Stimulated activated CD4-positive, alpha-beta T cell treated with anti-CD3 and anti-CD28 coated beads, Interleukin-15, amount 100 ng/mL, for 48 hours (primary cell): Measurements from ENCODE around the gene INKA2.

Source experiments
- DNase-seq, 2 donors: peaks; one replicate each; pipeline ENCODE4 v3.0.0-alpha.2; 2020; ENCODE audit warnings: low read depth in 2 of 2

The INKA2 gene

GRCh38 chr1:111733183-111733991 is 5.8 kb downstream of the INKA2 start:
- DNase-seq, result no peak

- DNase-seq, result no peak
Measured at GRCh38 chr1:111732718-111733117, 6.5 kb downstream of the INKA2 start.

- DNase-seq, result no peak
Measured at GRCh38 chr1:111731956-111732355, 7.2 kb downstream of the INKA2 start.

GRCh38 chr1:111730706-111731105 is 8.5 kb downstream of the INKA2 start:
- DNase-seq, result no peak

GRCh38 chr1:111729946-111730681 is 9.1 kb downstream of the INKA2 start:
- no peak for DNase-seq

GRCh38 chr1:111729271-111729921 is 9.8 kb downstream of the INKA2 start:
- no peak for DNase-seq

GRCh38 chr1:111727056-111727455 is 12.1 kb downstream of the INKA2 start:
- DNase-seq, result no peak

GRCh38 chr1:111725192-111725591 is 14.0 kb downstream of the INKA2 start:
- no peak for DNase-seq

GRCh38 chr1:111723871-111724270 is 15.3 kb downstream of the INKA2 start:
- DNase-seq, result no peak

GRCh38 chr1:111723091-111723806 is 15.9 kb downstream of the INKA2 start:
- no peak for DNase-seq

- no peak for DNase-seq
Measured at GRCh38 chr1:111720977-111721786, 18.0 kb downstream of the INKA2 start.

GRCh38 chr1:111720274-111720976 is 18.8 kb downstream of the INKA2 start:
- DNase-seq, result no peak

- no peak for DNase-seq
Measured at GRCh38 chr1:111719674-111720132, 19.5 kb downstream of the INKA2 start.

GRCh38 chr1:111719135-111719534 is 20.1 kb downstream of the INKA2 start:
- DNase-seq, result no peak

- no peak for DNase-seq
Measured at GRCh38 chr1:111717450-111717849, 21.7 kb downstream of the INKA2 start.

- DNase-seq, result no peak
Measured at GRCh38 chr1:111716333-111716732, 22.9 kb downstream of the INKA2 start.

- DNase-seq, result no peak
Measured at GRCh38 chr1:111709986-111710385, 29.2 kb downstream of the INKA2 start.

GRCh38 chr1:111707906-111708305 is 31.3 kb downstream of the INKA2 start:
- DNase-seq, result no peak

GRCh38 chr1:111706921-111707320 is 32.3 kb downstream of the INKA2 start:
- no peak for DNase-seq

- DNase-seq, result no peak
Measured at GRCh38 chr1:111705841-111706240, 33.4 kb downstream of the INKA2 start.
